ENCODE results near the gene ZFP91.
"Not testable (repeated sequence)": the region's sequence is repeated elsewhere in the genome, so short reads cannot be mapped to it uniquely, and the experiment has no call there.

Gene ZFP91, protein sequence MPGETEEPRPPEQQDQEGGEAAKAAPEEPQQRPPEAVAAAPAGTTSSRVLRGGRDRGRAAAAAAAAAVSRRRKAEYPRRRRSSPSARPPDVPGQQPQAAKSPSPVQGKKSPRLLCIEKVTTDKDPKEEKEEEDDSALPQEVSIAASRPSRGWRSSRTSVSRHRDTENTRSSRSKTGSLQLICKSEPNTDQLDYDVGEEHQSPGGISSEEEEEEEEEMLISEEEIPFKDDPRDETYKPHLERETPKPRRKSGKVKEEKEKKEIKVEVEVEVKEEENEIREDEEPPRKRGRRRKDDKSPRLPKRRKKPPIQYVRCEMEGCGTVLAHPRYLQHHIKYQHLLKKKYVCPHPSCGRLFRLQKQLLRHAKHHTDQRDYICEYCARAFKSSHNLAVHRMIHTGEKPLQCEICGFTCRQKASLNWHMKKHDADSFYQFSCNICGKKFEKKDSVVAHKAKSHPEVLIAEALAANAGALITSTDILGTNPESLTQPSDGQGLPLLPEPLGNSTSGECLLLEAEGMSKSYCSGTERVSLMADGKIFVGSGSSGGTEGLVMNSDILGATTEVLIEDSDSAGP

DNA sequence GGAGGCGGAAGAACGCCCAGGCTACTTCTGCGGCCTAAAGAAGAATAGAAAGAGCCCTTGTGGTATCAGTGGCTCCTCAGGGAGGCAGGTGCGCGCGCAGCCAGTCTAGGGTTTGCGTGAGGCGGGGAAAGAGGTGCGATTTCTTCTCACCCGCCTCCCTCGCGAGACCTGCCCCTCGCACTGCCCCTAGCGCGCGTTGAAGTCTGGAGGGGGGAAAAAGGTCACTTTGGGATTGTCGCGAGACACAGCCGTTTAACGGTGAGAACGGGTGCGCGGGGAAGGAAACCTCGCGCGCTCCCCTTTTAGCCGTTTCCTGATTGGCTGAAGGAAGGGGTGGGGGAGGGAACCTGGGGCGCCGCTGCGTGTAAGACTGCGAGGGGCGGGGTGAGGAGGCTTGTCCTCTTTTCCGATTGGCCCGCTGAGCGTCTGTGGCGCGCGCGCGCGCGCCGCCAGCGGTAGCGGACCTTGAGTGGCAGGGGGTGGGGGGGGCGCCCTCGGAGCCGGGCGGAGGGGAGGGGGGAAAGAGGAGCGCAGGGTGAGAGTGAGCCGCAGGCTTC is at the start of gene ZFP91:
Gene ZFP91 (plus strand): TSS at position 429 of the 557 bp plus-strand sequence. CDS start 219 bp downstream, outside the sequence.
- peak; percentile 82 to 99 (median 95) for DNase-seq

DNA sequence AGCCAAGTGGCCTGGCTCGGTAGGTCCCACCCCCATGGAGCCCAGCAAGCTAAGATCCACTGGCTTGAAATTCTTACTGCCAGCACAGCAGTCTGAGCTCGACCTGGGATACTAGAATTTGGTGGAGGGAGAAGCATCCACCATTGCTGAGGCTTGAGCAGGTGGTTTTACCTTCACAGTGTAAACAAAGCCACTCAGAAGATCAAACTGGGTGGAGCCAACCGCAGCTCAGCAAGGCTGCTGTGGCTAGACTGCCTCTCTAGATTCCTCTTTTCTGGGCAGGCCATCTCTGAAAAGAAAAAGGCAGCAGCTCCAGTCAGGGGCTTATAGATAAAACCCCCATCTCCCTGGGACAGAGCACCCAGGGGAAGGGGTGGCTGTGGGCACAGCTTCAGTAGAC is 48.6 kb upstream of the ZFP91 start:
- no peak for DNase-seq

DNA sequence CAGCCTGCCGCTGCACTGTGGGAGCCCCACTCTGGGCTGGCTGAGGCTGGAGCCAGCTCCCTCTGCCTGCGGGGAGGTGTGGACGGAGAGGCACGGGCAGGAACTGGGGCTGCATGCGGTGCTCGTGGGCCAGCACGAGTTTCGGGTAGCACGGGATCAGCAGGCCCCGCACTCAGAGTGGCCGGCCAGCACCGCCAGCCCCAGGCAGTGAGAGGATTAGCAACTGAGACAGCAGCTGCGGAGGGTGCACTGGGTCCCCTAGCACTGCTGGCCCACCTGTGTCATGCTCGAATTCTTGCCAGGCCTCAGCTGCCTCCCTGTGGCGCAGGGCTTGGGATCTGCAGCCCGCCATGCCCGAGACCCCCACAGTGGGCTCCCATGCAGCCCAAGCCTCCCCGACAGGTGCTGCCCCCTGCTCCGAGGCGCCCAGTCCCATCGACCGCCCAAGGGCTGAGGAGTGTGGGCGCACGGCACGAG is 47.0 kb upstream of the ZFP91 start:
- no peak for DNase-seq

DNA sequence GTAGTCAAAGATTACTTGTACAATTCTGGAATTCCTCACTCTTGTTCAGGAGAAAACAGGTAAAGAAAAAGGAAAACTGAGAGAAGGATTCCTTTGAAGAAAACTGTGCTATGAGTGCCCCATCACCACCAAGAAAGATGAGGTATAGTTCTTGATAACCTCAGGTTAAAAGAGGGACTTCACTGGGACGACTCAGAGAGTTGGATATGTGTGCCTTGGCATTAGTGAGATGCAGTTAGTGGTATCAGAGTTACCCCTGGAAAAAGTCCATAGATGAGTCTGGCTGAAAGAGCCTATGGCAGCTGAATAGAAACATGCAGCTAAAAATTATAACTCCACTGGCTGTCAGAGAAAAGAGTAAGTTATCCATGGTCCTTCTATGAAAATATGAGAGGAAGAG is 32.0 kb upstream of the ZFP91 start:
- DNase-seq, result no peak

DNA sequence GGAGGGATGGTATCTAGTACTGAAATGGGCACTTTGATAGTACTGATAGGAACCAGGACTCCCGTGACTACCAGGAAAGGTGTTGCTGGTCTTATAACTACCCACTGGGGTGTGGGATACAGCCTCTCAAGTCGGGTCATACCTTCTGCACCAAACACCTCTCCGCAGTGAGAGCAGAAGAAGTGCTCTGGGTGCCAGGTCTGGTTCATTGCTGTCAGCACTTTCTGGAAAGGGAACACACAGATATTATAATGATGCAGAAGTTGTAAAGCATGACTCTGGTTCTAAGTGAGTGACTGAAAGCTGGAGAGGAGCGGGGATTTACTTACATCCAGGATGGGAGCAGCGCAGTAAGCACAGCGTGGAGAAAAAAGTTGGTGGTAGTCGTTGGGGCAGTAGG is 29.2 kb upstream of the ZFP91 start:
- DNase-seq, result no peak

DNA sequence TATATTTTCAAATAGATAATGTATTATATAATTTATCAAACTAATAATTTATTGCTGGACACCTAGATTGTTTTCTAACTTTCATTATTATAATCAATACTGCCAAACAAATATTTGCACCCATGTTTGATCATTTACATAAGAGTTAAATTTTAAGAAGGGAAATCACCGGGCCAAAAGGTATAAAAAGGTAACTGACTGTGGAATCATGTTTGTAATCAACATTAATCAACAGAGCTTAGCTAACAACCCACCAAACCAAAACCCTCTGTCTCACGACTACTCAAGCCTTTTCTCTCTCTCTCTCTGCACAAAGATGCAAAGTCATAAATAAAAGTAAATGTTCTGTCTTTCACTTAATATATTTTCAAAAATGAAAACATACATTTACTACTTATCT is 18.0 kb upstream of the ZFP91 start:
- DNase-seq, result no peak

DNA sequence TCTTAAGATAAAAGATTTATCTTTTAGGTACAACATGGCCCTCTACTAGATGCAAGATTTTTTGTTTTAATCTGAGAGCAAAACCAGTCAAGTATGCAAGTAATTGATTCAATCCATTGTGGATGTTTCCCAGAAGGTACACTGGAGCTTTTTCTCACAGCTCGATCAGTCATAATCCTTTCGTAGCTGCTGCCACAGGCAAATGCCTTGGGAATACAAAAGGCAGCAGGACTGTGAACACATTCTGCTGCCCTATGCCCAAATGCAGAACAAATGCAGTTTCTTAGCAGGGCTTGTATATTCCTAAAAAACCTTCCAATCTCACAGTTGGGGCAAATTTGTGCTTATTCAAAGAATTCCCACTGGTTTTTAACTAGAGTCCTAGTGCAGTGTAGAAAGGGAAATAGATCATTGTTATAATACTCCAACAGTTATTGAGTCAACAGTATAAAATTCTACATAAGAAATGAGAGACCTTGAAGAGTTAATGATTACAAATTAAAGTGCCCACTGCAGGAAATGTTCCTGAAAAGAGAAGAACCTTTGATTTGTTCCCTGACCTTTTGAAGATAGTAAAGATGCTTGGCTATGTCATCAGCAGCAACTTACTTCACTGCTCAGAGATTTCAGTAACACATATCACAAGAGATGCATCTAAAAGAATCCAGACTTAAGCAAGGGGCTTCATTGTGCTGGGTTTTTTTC is 17.3 kb upstream of the ZFP91 start:
- peak in 3 of 51 donors; percentile 15 to 22 (median 17) for DNase-seq

DNA sequence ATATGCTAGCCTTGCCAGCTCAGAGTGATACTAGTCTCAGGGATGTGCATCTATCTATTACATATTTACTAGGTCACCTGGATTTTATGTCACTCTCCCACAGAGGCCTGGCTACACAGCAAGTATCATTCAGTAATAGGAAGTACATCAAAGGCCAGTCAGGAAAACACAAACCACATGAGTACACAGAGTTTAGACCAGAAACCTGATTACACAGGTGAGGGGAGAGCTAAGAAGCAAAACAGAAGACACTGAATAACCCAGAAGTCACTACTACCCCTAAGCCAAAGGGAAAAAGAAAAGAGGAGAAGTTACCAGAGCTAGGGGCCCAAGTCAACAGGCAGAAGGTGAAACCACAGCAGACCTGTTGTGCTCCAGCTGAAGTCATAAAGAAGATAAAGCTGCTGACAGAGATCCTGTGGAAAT is 16.5 kb upstream of the ZFP91 start:
- DNase-seq, result no peak

DNA sequence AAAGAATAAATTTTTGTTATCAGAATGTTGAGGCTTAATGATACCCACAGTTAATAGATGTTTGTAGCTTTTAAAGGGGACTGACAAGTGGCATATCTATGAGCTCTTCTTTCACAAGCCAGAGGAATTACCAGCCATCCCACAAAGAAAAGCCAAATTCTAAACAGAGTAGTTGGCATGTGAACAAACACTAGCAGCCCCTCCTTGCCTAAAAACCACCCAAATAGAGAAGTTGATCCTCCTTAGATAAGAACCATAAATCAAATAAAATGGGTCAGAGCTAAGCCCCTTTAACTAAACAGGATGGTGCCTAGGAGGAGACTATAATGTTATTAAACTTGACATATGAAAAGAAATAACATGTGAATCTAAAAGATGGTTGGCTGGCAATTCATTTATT is 14.6 kb upstream of the ZFP91 start:
- no peak for DNase-seq

DNA sequence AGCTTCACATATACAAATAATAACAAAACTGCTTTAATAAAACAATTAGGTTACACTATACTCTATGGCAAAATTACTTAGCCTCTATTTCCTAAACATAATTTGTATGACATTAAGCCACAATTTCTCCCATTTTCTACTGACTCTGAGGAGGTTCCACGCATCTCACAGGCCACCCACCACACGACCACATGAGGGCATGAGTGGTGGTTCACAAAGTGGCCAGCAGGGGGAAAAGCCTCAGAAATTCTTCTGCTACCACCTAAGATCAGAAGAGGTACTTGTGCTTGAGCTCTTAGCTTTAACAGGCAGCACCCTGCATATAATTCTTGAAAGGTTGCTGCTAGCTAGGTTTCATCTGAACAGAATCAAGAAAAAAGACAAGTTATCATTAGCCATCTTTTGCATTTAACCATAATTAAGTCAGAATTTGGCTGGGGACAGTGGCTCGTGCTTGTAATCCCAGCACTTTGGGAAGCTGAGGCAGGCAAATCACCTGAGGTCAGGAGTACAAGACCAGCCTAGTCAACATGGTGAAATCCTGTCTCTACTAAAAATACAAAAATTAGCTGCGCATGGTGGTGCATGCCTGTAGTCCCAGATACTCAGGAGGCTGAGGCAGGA is 10.9 kb upstream of the ZFP91 start:
- DNase-seq, result peak in 16 of 51 donors; percentile 4 to 45 (median 18)

DNA sequence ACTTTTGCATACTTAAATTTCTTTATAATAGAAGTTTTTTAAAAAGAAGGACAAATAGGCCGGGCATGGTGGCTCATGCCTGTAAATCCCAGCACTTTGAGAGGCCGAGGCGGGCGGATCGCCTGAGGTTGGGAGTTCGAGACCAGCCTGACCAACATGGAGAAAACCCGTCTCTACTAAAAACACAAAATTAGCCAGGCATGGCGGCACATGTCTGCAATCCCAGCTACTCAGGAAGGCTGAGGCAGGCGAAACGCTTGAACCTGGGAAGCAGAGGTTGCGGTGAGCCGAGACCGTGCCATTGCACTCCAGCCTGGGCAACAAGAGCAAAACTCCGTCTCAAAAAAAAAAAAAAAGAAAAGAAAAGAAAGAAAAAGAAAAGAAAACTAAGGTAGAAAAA is 6.0 kb upstream of the ZFP91 start:
- not testable (repeated sequence) for DNase-seq

DNA sequence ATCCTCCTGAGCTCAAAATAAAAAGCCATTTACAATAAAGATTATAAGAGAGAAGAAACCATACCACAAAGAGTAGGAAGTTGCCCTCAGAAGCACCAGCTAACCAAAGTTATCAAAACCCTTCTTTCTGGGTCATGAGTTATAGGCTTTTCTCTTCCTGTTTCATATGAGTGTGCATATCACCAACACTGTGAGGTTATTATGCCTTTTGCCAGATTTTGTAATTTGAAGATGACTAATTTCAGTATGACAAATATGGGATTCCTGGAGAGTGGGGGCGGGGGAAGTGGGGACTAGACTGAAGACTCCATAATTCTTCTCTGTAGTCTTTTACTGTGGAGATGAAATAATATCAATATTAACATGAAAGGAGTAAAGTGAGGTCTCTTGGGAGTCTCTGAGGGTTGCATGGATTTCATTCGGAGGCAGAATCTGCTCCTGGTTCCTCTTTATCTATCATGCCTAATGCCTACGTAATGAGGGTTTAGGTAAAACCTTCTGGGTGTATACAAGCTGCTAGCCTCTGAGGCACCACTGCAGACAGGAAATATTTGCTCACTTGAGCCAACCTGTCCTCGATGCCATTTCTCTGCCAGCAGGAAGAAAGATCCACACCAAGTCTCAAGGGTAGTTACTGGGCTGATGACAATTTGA is 5.3 kb upstream of the ZFP91 start:
- DNase-seq, result peak in 5 of 51 donors; percentile 3 to 39 (median 10)

DNA sequence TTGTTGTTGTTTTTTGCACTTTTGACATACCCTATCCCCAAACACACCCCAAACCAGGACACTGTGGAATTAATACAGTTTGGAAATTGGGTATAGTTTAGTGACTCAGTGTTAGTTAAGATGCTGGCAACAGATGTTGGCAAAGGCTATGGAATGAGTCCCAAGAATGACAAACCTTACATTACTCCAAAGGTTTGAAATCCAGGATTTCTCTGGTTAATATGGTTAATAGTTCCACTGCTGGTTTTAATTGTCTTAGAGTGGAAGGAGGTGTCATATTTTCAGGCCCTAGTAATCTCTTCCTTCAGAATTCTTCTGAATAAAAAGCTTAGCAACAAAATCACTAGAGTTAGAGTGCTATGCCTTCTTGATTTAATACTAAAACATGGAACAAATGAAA is 4.0 kb upstream of the ZFP91 start:
- DNase-seq, result no peak

DNA sequence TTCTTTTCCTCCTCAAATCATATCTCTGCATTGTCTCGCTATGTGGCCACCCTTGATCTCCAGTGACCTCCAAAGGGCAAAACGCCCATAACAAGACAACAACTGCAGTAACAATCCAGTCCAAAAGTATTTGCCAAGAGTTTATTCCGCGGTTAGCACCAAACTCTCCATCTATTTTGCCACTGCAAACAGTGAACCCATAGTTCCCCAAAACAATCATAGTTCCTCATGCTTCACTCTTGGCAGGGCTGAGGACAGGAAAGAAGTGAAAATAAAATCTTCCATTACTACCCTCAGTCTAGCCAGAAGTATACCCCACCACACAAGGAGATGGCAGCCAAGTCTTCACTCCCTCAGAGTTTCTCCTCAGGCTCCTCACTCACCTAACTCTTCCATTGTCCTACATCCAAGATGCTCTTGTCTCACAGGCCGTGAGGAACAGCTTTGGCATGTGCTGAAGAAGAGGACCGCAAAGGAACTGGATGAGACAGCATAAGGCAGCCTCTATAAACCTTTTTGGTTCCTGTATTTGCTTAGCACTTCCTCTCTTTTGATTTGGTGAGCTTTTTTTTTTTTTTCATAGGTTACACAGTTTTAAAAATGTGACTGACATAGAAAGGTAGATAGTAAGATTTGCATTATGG is 3.4 kb upstream of the ZFP91 start, which contains the start of gene LPXN:
Gene LPXN (minus strand): TSS at position 480 of the 644 bp plus-strand sequence. CDS start 84 bp downstream, at position 396.
- peak in 10 of 51 donors; percentile 13 to 47 (median 30) for DNase-seq

DNA sequence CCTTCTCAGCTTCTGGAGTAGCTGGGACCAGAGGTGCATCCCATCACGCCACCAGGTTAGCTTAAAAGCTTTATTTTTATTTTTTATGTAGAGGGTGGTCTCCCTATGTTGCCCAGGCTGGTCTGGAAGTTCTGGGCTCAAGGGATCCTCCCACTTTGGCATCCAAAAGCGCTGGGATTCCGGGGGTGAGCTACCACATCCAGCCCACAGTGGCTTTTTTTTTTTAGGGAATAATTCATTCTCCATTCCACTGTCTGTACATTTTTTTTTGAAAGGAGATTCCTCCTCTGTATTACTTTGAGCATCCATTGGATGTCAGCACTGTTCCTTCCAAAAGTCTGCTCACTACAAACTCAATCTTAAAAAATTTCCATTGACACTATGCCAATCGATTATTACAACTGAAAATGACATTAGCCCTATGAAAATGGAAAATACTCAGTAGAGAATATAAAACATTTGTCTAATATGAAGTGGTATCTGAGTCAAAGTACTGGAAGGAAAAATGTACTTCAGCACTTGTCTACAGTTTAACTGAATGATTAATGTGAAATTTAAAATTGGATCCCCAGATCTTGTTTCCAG is 1.9 kb upstream of the ZFP91 start:
- DNase-seq, result peak in 2 of 51 donors; percentile 11 to 58

DNA sequence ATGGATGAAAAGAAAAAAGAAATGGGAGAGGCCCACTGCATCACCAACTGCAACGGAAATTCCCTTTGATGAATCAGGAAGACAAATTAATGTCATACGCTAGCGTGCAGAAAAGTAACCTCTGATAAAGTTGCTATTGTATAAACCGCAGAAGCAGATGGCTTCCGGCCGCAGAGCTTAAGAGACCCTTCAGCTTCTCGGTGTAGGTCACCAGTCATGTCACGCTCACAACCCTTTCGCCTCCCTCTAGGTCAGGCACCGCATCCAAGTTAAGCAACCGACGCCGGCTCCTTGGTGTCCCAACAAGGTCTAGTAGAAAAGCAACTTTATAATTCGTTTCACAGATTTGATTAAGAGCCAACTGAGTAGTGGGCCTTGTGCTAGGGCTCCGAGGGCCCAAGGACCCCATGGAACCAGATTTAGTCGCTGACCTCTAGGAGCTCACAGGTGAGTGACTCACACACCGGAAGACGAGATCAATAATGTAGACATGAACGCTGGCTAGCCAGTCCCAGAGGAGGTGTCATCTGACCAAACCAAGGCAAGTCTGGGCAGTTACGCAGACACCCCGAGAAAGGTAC is 1.2 kb upstream of the ZFP91 start:
- peak in 14 of 51 donors; percentile 29 to 69 (median 56) for DNase-seq

DNA sequence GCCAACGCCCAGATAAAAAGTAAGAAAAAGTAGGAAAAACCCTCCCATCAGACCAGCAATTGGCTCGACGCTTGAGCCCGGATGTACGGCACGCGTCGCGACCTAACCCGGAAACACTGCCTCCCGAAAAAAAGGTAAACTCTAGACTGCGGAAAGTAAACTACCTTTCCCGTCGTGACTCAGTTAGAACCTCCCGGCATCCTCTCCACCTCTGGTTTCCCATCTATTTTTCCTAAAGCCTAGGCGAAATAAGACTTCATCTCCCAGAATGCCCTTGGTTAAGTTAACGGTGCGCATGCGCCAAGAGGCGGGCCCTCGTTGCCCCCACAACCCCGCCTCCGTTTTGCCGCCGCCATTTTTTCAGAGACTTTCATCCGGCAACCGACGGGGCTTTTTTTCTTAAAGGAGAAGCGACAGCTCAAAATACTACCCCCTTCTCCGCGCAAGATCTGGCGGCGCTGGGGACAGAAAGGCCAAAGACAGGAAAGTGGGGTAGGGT is 678 bp upstream of the ZFP91 start:
- peak; percentile 76 to 99 (median 91) for DNase-seq

DNA sequence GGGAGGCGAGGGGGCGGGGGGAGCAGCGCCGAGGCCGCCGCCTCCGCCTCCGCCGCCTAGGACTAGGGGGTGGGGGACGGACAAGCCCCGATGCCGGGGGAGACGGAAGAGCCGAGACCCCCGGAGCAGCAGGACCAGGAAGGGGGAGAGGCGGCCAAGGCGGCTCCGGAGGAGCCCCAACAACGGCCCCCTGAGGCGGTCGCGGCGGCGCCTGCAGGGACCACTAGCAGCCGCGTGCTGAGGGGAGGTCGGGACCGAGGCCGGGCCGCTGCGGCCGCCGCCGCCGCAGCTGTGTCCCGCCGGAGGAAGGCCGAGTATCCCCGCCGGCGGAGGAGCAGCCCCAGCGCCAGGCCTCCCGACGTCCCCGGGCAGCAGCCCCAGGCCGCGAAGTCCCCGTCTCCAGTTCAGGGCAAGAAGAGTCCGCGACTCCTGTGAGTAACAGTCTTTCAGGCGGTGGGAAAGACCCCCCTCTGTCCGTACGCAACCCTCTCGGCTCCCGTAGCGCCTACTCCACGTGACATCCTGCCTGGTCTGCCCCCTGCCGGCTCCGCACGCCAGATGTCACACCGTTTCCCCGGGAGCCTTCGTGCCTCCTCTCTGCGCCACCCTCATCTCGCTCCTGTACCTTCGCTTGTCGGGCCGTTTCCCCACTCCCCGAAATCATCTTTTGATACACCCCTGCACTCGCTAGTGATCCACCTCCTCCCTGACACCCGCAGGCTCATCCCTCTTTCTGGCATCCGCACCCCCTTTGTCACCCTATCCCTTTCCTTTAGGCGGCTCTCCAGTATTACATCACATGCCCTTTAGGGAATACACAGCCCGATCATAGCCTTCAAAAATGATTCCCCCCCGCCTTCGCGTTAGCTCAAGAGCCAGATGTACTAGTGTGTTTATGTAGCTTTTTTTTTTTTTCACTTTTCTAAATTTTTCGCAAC is 598 bp downstream of the ZFP91 start:
- DNase-seq, result peak; percentile 44 to 95 (median 85)

All from hypothalamus (tissue), 51 donors.